HEK293T (cell line): ENCODE data around the gene ST3GAL6.

Source experiments
- ARNT ChIP-seq: fragments of 450-650 bp; IDR thresholded peaks from 2 replicates; pipeline ENCODE4 v1.6.1; 2017; ENCODE audit warnings: mild to moderate bottlenecking
- BHLHE40 ChIP-seq: fragments of 450-650 bp; IDR thresholded peaks from 2 replicates; pipeline ENCODE4 v1.6.1; 2016; ENCODE audit warnings: mild to moderate bottlenecking, moderate library complexity, borderline replicate concordance
- ELF4 ChIP-seq: fragments of 450-650 bp; IDR thresholded peaks from 2 replicates; pipeline ENCODE4 v1.6.1; 2017; ENCODE audit warnings: antibody characterized with exemption
- FOXA1 ChIP-seq: fragments of 450-650 bp; IDR thresholded peaks from 2 replicates; pipeline ENCODE4 v1.6.1; 2016; ENCODE audit warnings: mild to moderate bottlenecking
- FOXM1 ChIP-seq: fragments of 450-650 bp; IDR thresholded peaks from 2 replicates; pipeline ENCODE4 v1.6.1; 2017; ENCODE audit warnings: mild to moderate bottlenecking, borderline replicate concordance
- L3MBTL2 ChIP-seq: fragments of 450-650 bp; conservative IDR thresholded peaks from 2 replicates; pipeline ENCODE4 v1.6.1; 2016; ENCODE audit warnings: mild to moderate bottlenecking
- SP1 ChIP-seq: fragments of 450-650 bp; IDR thresholded peaks from 2 replicates; pipeline ENCODE4 v1.6.1; 2017
- SUZ12 ChIP-seq: fragments of 450-650 bp; IDR thresholded peaks from 2 replicates; pipeline ENCODE4 v1.6.1; 2016; ENCODE audit warnings: mild to moderate bottlenecking
- TARDBP ChIP-seq: fragments of 450-650 bp; IDR thresholded peaks from 2 replicates; pipeline ENCODE4 v1.6.1; 2016
- ZNF384 ChIP-seq: fragments of 450-650 bp; IDR thresholded peaks from 2 replicates; pipeline ENCODE4 v1.6.1; 2016

DNA sequence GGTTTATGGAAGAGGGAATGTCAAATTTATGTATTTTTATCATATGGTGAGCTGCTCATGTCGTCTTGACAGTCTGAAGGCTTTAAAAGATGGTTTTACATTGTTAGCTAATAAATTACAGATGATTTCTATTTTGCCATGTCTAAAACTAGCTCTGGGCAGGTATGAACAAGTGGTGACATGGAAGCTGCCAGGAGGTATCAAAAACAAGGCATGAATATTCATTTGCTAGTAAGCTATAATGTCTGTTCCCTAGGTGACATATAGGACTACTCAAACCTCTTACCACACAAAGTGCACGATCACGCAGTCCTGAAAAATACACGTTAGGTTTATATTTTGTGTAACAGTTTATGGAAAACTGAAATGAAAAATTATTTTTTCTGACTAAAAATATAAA is 34.8 kb downstream of the ST3GAL6 start:
- TF ChIP-seq BHLHE40 = no peak
- no peak for TF ChIP-seq ZNF384
- no peak for TF ChIP-seq TARDBP
- no peak for TF ChIP-seq ELF4
- TF ChIP-seq ARNT = no peak
- TF ChIP-seq FOXM1 = no peak
- TF ChIP-seq L3MBTL2 = no peak
- TF ChIP-seq SP1 = no peak
- TF ChIP-seq FOXA1 = no peak
- TF ChIP-seq SUZ12 = no peak
